A549 treated with Mapracorat at 1 μM for 4 hours (cell line): ENCODE data around the gene EDA. TPM values are rescaled to one million over a fixed set of nuclear protein-coding genes. Genes with fewer than 3 reads are reported as not detected.

ENCODE experiments used
- total RNA-seq: library from RNA; stranded (reverse); fragments of 200-300 nt; extraction: Qiagen RNA extraction; gene quantifications from 5 replicates; pipeline ENCODE4 v1.2.3, GENCODE V29; 2022

The EDA gene
- total RNA-seq = 0.38 to 0.75 TPM (median 0.43 TPM) in 5 replicates

DNA sequence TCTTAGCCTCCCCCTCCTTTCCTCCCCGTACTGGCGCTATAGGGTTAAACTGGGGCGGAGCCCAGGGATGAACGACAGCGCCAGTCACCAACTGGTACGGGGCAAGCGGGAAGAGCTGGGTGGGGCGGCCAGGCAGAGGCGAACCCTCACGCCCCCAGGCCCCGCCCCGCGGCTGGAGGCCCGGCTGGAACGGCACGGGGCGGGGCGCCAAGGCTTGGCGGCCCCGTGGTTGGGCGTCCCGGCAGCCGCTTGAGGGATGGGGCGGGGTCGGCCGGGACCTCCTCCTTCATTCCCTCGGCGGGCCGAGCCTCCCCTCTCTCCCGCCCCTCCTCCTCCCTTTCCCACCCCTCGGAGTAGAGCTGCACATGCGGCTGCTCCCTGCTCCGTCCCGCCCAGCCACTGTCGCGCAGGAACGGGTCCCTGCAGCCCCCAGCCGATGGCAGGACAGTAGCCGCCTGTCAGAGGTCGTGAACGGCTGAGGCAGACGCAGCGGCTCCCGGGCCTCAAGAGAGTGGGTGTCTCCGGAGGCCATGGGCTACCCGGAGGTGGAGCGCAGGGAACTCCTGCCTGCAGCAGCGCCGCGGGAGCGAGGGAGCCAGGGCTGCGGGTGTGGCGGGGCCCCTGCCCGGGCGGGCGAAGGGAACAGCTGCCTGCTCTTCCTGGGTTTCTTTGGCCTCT is at the start of gene EDA:
TSS of gene EDA (plus strand) at position 335 of the 678 bp plus-strand sequence.

DNA sequence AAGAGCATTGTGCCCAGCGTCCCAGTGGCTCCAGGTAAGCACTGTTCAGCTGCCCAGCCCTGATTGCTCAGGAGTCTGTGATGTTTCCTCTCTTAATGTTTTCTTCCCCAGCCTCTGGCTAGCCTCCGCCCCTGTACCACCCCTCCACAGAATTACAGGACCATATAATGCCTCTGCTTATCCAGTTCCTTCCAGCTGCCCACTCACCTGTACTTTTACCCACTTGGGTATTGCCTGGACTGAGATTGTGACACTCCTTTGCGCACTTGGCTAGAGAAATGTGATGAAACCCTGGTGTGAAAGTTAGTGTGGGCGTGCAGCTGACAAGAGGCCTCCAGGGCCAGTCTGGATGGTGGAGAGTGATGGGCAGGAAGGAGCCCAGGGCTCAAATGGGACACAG is 434.0 kb downstream of the EDA start, which contains the start of gene AWAT2:
TSS of gene AWAT2 (minus strand) at position 14 of the 400 bp plus-strand sequence. CDS start at position 8, 6 bp downstream.

DNA sequence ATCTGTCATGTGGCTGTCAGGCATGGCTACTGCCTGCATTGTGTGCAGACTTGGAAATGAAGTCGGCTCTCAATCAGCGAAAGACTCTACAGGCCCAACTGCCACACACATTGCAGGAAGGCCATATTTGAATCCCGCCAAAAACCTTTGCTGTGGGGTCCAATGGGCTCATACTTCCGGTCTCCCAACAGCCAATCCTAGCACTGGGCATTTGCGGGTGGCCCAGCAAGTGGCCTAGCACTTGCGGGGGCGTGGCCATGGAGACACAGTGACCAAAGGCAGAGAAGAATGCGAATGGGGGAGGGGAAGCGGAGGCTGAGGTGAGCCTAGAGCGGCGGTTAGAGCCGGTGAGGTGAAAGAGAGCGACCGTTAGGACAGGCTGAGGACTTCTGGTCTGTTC is 446.2 kb downstream of the EDA start, which contains the start of gene OTUD6A:
TSS of gene OTUD6A (plus strand) at position 382 of the 400 bp plus-strand sequence. CDS start 68 bp downstream, outside the sequence.

Other genes with a start within 250 kb of the EDA start
- gene NALF2, start 111.8 kb upstream of the EDA start, total RNA-seq = 4.5 to 5.6 TPM (median 5.5 TPM) in 5 replicates